HuH-7 (cell line): ENCODE results near the gene OR4C5.
"Not testable (repeated sequence)": the region's sequence is repeated elsewhere in the genome, so short reads cannot be mapped to it uniquely, and the experiment has no call there.

Experiments
- DNase-seq: peaks from one replicate; pipeline ENCODE4 v3.0.0; 2011; ENCODE audit warnings: low spot score

Gene OR4C5

DNA sequence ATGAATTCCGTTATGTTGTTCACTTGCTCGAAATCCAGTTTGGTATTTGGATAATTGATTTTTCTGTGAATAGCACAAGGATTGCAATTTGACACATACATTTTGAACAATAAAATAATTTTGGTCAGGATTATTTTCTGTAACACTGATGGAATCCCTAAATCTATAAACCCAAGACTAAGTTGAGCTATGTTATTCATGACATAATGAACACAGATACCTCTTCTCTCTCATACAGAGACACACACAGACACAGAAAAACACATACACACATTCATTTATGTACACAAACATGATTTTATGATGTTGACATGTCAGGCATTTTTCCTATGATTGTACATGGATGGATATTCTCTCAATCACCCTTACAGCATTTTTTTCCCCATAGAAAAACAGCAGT, at the start of gene OR4C5:
TSS of gene OR4C5 (minus strand) at position 101 of the 400 bp plus-strand sequence. CDS start at position 101, 0 bp downstream.
- DNase-seq: no peak

DNA sequence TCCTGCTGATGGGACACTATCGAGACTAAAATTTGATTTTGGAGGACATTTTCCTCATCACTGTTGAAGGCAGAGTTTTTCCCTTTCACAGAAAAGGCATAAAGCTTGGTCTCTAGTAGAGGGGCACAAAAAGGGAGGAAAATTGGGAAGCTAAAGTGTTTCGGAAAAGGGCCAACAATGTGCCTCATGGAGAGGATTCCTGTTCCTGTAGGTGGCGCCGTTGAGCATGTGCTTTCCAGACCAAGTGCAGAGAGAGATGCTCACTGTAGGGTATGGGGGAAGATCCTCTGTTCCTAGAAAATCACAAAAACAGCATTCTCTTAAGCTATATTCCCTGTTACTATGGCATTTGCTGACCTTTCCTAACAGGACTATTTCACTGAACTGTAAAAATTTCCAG, 18.4 kb upstream of the OR4C5 start:
- DNase-seq: no peak

DNA sequence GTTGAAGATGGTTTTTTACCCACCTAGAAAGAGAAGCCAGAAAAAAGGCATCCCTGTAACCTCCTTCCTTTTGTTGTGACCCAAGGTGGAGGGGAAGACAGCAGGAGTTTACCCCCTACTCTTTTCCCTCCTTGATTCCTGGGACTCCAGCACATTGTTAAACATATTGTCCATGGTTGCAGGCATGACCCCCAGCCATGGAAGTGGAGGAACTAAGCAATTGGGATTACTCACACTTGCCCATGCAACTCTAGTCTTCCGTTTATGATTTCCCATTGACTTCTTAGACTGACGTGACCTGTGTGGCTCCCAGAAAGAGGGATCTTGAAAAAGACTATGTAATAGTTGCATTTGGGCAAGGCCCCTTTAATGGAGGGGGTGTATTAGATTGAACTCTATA, 17.9 kb upstream of the OR4C5 start:
- not testable (repeated sequence) for DNase-seq

DNA sequence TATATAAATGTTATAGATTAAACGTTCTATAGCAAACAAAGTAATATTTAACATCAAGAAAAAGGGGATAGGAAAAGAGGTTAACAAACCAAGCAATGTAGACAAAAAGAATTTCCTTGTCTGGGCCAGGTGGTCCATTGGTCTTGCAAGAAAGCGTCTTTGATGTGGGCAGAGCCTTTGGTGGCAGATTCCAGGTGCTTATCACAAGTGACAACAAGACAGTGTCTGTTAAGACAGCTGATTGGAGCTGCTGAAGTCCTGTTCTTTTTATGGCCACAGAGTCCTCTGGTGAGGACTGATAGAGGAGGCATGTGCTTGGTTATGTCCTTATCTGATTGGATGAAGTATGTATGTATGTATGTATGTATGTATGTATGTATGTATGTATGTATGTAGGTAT, 5.0 kb downstream of the OR4C5 start:
- DNase-seq: not testable (repeated sequence)

DNA sequence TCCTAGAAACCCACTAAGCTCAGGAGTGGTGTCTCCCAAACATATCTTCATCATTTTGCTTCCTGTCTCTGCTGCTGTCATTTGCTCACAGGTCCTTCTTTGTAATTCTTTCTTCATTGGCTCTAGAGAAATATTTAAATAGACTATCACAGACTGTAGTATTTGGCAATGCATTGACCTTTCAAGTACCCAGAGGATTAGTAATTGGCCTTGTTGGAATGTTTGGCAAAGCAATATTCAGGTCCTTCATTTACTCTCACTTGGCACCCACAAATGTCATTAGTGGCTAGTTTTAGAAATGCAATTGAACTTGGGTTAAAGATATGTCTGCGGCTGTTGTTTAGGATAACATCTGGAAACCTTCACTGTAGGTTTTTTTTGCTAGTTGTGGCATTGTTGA, 11.6 kb downstream of the OR4C5 start:
- DNase-seq: no peak

DNA sequence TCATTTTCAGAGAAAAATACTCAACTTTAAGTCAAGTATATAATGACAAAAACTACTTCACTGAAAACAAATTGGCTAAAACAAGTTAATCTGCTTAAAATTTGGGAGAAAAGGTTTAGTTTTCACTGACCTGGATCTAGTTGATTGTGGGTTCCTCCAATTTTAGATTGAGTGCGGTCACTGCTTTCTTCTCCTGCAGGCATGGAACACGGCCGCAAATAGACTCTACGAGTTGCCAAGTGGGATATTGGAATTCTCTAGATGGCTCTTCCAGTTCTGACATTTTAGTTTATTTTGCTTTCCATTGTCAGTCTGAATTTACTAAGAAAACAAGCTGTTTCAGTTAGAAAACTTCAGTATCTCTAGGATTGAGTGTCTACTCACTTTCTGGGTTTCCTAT, 12.3 kb downstream of the OR4C5 start:
- DNase-seq: no peak

DNA sequence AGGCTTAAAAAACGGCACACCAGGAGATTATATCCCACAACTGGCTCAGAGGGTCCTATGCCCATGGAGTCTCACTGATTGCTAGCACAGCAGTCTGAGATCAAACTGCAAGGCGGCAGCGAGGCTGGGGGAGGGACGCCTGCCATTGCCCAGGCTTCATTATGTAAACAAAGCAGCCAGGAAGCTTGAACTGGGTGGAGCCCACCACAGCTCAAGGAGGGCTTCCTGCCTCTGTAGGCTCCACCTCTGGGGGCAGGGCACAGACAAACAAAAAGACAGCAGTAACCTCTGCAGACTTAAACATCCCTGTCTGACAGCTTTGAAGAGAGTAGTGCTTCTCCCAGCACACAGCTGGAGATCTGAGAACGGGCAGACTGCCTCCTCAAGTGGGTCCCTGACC, 20.0 kb downstream of the OR4C5 start:
- not testable (repeated sequence) for DNase-seq

DNA sequence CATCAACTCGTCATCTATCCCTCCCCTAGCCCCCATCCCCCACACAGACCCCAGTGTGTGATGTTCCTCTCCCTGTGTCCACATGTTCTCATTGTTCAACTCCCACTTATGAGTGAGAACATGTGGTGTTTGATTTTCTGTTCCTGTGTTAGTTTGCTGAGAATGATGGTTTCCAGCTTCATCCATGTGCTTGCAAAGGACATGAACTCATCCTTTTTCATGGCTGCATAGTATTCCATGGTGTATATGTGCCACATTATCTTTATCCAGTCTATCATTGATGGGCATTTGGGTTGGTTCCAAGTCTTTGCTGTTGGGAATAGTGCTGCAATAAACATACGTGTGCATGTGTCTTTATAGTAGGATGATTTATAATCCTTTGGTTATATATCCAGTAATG, 23.8 kb downstream of the OR4C5 start:
- DNase-seq: not testable (repeated sequence)

DNA sequence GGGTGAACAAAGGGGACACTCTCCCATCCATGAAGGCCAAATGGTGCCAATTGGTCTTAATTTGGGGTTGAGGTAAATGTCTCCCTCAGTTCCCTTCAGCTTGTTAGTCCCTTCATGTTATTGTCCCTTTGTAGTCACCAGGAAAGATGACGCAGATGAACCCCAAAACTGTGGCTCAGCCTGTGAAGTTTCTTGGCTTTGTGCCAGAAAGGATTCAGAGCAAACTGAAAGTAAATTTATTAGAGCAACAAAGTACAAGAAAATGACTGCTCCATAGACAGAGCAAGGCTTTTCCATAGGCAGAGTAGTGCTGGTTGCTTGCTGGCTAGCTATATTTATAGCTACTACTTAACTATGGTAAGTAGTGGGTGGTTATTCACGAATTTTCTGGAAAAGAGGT, 24.8 kb downstream of the OR4C5 start:
- no peak for DNase-seq

DNA sequence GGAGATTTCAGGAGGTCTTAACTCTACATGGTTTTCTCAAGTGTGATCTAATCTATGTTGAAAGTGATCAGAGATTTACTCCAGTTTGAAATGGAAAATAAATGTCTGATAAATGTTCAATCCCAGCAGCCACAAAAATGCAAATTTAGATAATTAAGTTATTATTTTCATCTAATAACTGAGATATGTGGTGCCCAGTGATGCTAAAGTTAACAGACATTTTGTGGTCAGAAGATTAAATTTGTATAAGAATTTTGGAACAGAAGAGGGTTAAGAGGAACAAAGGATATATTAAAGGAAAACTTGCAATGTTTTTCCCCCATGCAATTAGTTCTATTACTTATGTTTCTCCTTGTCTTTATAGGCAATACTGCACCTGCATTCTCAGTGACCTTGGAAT, 41.6 kb downstream of the OR4C5 start, which contains the start of gene OR4C3:
TSS of gene OR4C3 (plus strand) at position 301 of the 400 bp plus-strand sequence. CDS start 102 bp downstream, outside the sequence.
- not testable (repeated sequence) for DNase-seq

DNA sequence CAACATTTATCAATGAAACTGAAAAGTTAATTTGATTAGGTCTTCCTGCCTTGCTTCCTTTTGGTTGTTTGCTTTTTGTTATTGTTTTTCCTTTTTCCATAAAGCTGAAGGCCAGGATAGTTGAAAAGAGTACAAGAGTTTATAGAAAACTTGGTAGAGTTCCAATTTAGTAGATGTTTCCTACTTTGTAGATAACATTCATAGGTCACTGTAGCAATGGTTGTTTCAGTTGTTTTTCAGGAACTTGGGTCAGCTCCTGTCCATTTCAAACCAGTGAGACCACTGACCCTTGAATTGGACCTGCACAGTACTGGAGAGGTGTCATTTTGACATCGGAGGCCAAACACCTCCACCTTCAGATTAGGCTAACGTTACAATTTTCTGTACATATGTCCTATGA, 46.5 kb downstream of the OR4C5 start:
- not testable (repeated sequence) for DNase-seq
